Immature natural killer cell (primary cell): ENCODE results near the gene PATJ. TPM values are rescaled to one million over a fixed set of nuclear protein-coding genes. Genes with fewer than 3 reads are reported as not detected.

Experiments used
- DNase-seq, 3 donors: peaks; one replicate each; pipeline ENCODE4 v3.0.0; 2022; ENCODE audit warnings: mixed read lengths in 1 of 3
- H3K27ac Mint-ChIP-seq, 6 donors: one replicate each; pipeline ENCODE4 v1.8.0; 2020; ENCODE audit warnings: mixed read lengths in 6 of 6, mild to moderate bottlenecking in 5 of 6, inconsistent platforms in 4 of 6, moderate library complexity in 3 of 6
- H3K27me3 Mint-ChIP-seq, 3 donors: one replicate each; pipeline ENCODE4 v1.8.0; 2020 to 2021; ENCODE audit warnings: low read depth in 3 of 3, mild to moderate bottlenecking in 3 of 3, mixed read lengths in 3 of 3, moderate library complexity in 3 of 3, inconsistent platforms in 1 of 3
- H3K36me3 Mint-ChIP-seq, 3 donors: one replicate each; pipeline ENCODE4 v1.8.0; 2020; ENCODE audit warnings: mixed read lengths in 3 of 3, inconsistent platforms in 2 of 3, mild to moderate bottlenecking in 2 of 3
- H3K4me1 Mint-ChIP-seq, 2 donors: one replicate each; pipeline ENCODE4 v1.8.0; 2020; ENCODE audit warnings: inconsistent platforms in 2 of 2, mild to moderate bottlenecking in 2 of 2, mixed read lengths in 2 of 2, moderate library complexity in 1 of 2
- H3K4me3 Mint-ChIP-seq, 5 donors: one replicate each; pipeline ENCODE4 v1.8.0; 2020; ENCODE audit warnings: mild to moderate bottlenecking in 5 of 5, mixed read lengths in 5 of 5, inconsistent platforms in 3 of 5, moderate library complexity in 3 of 5
- H3K9me3 Mint-ChIP-seq, 6 donors: one replicate each; pipeline ENCODE4 v1.8.0; 2020; ENCODE audit warnings: mild to moderate bottlenecking in 6 of 6, mixed read lengths in 6 of 6, inconsistent platforms in 4 of 6, moderate library complexity in 3 of 6
- polyA plus RNA-seq, 3 donors: library from polyadenylated mRNA; unstranded; fragments of 300-500 nt; fragmentation: Illumina TruSeq; gene quantifications; one replicate each; pipeline ENCODE4 v1.2.3, GENCODE V29; 2021

Gene PATJ
- polyA plus RNA-seq, 3 donors from 2014 or later, result 2.9 to 7.2 (median 5.9) TPM

DNA sequence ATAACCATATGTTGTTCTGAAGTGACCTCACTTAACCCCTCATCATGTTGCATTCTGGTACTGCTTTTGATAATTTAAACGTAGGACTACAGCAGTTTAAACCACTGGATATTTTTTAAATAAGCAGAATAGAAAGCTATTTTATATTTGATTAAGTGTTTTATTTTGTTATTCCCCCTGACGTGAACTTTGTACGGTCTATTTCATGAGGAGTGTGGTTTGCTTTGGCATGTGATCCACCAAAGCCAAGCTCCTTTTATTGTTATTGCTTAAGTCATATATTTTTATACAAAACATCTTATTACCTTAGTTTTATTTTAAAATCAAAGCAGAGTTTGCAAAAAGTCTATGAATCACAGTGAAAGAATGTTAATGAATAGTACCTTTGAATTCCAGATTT is 351.0 kb downstream of the PATJ start:
- no peak overlapping the region for H3K4me3 Mint-ChIP-seq
- H3K27ac Mint-ChIP-seq, result no peak overlapping the region
- no peaks in the 10 kb centered on the region for H3K4me1 Mint-ChIP-seq
- no peak for DNase-seq
- peaks cover 0 to 6% (median 1%) of the 10 kb centered on the region in 3 donors for H3K27me3 Mint-ChIP-seq
- peaks cover 0 to 7% (median 0%) of the 10 kb centered on the region in 3 donors for H3K36me3 Mint-ChIP-seq
- no peaks in the 10 kb centered on the region for H3K9me3 Mint-ChIP-seq

DNA sequence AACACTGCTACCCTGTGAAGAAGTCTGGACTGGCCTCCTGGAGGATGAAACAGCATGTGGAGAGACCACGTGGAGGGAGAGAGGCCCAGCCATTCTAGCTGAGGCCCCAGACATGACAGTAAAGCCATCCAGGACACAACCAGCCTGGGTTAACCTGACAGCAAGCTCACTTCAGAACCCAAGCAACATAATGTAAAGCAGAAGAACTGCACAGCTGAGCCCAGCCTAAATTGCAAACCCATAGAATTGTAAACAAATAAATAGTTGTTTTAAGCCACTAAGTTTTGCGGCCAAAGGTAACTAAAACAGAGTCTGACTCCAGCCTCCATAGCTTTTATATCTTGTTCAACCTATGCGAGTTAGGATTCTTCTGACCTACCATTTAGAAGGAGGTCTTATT is 355.2 kb downstream of the PATJ start:
- Mint-ChIP-seq H3K4me3 (no peak overlapping the region), H3K4me1 (no peaks in the 10 kb centered on the region), H3K36me3 (peaks cover 0 to 5% (median 5%) of the 10 kb centered on the region in 3 donors), H3K27me3 (peaks cover 0 to 7% (median 1%) of the 10 kb centered on the region in 3 donors), H3K27ac (no peak overlapping the region), H3K9me3 (no peaks in the 10 kb centered on the region)
- no peak for DNase-seq

DNA sequence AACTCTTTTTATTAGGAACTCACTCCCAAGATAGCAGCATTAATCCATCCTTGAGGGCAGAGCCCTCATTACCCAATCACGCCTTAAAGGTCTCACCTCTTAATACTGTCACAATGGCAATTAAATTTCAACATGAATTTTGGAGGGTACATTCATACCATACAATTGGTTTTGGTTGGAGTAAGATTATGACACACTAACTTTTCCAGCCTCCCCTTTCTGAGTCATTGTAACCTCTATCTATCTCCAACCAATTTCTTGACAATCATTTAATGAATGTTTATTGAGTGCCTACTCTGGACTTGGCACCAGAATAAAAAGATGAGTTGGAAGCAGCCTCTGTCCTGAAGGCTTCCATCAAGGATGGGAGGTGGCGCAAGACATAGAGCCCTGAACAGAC is 358.2 kb downstream of the PATJ start:
- H3K4me3 Mint-ChIP-seq, result no peak overlapping the region

DNA sequence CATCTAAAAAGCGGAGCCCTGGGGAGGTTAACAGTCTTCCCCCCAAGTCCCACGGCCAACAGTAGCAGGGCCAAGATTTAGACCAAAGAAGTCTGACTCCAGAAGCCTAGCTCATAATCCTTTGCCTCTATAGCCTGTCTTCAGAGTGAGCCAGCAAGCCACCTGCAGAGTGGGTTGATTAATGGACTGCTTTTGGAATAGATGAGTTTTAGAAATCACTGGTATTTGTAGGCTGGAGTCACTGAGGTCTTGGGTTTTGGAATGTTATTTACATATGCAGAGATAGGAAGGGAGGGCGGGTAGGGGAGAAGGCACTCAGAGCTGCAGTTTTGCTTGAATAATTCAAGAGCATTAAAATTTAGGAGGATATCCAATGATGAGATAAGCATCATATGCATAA is 361.6 kb downstream of the PATJ start:
- Mint-ChIP-seq H3K4me1 (no peaks in the 10 kb centered on the region), H3K36me3 (peaks cover 0 to 5% (median 0%) of the 10 kb centered on the region in 3 donors), H3K27ac (no peak overlapping the region), H3K9me3 (no peaks in the 10 kb centered on the region), H3K4me3 (no peak overlapping the region), H3K27me3 (peaks cover 0 to 2% (median 0%) of the 10 kb centered on the region in 3 donors)
- DNase-seq, result no peak

More for the DNA sequence above, 358.2 kb downstream of the PATJ start:
- Mint-ChIP-seq H3K36me3 (peaks cover 0 to 5% (median 3%) of the 10 kb centered on the region in 3 donors), H3K9me3 (no peaks in the 10 kb centered on the region), H3K4me1 (no peaks in the 10 kb centered on the region), H3K27me3 (peaks cover 0 to 7% (median 0%) of the 10 kb centered on the region in 3 donors), H3K27ac (no peak overlapping the region)
- no peak for DNase-seq

DNA sequence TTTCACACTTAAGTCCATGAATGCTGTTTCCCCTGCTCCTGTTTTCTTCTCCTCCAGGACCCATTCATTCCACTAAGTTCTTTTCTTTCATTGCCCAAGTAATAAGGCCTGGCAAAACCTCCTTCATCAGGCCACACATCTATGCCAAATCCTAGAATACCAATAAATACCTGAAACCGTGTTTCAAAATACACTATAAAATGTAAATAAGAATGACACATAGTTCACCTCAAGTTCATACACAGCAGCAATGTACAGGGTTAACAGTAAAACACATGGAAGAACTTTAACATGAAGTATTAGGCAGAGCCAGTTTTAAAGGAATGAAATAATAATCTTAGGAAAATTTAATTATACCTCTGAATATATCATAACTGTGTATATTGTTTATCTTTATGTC is 365.6 kb downstream of the PATJ start:
- Mint-ChIP-seq H3K4me3 (no peak overlapping the region), H3K4me1 (no peaks in the 10 kb centered on the region), H3K27ac (no peak overlapping the region), H3K27me3 (peaks cover 0 to 1% (median 0%) of the 10 kb centered on the region in 3 donors), H3K36me3 (no peaks in the 10 kb centered on the region), H3K9me3 (no peaks in the 10 kb centered on the region)
- DNase-seq, result no peak

DNA sequence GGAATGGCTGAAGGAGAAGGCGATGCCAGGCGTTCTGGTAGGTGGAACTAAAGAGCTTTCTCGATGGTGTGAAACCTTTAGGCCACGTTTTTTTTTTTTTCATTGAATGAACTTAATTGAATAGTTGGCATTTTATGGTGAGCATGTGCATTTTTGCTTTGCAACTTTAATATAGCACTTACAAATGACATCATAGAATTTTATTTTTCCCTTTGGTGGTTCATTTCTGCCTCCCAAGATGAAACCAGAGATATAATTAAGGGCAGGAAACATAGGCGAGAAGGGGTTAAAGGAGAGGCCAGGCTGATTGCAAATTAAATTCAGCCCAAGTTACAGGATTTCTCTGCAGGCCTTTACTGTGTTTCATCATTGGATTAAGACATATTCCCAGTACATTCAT is 366.8 kb downstream of the PATJ start:
- no peaks in the 10 kb centered on the region for H3K9me3 Mint-ChIP-seq
- H3K4me3 Mint-ChIP-seq, result no peak overlapping the region
- peaks cover 0 to 1% (median 0%) of the 10 kb centered on the region in 3 donors for H3K27me3 Mint-ChIP-seq
- H3K27ac Mint-ChIP-seq, result no peak overlapping the region
- H3K36me3 Mint-ChIP-seq, result peaks cover 0 to 3% (median 0%) of the 10 kb centered on the region in 3 donors
- no peaks in the 10 kb centered on the region for H3K4me1 Mint-ChIP-seq
- DNase-seq, result no peak

DNA sequence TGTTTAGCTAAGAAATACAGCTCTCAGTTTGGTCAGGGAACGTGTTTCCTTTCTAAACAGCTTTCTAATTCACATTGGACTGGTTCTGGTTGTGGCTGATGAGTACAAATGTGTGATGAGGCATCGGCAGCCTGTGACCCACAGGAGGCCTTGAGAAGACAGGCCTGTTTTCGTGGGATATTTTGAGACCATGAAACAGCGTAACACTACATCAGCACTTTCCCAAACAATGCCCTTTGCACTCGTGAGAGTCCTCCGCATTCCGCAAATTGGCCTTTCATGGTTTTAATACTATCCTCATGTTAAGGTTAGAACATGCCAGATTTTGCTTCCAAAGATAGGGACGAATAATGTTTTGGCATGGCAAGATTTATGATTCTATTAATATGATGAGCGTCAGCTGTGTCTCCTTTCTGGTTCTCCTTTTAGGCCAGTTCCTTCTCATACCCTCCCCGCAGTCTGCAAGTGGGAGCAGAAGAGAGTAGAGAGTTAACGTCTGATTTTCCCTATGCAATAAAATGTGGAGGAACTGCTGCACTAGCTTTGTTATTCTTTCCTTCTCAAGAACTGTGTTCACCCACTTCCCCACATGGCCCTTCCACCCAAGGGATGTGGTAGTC is 368.0 kb downstream of the PATJ start:
- H3K4me1 Mint-ChIP-seq, result no peaks in the 10 kb centered on the region
- H3K36me3 Mint-ChIP-seq, result peaks cover 0 to 9% (median 0%) of the 10 kb centered on the region in 3 donors
- no peak overlapping the region for H3K27ac Mint-ChIP-seq

DNA sequence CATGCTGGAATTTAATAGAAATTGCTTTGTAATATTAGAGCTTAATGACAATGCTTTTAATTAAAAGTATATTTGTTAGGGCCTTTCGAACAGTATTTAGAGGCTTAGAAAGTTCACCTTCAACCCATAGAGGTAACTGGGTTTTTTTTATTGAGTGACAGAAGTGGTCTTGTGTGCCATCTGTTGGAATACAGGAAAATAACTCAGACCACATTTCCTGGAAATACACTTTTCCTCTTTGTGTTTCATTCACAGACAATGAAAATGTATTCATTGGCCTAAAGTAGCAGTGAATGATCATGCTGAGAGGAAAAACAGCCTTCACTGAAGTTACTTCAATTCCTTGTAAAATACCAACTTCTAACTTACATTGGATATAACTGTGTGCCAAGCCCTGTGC is 368.8 kb downstream of the PATJ start:
- Mint-ChIP-seq H3K36me3 (peaks cover 0 to 10% (median under 1%) of the 10 kb centered on the region in 3 donors), H3K4me3 (no peak overlapping the region), H3K9me3 (no peaks in the 10 kb centered on the region), H3K4me1 (no peaks in the 10 kb centered on the region), H3K27me3 (peaks cover 0 to 1% (median under 1%) of the 10 kb centered on the region in 3 donors), H3K27ac (no peak overlapping the region)
- DNase-seq, result no peak

More for the DNA sequence above, 368.0 kb downstream of the PATJ start:
- Mint-ChIP-seq H3K27me3 (peaks cover 0 to 1% (median 0%) of the 10 kb centered on the region in 3 donors), H3K9me3 (no peaks in the 10 kb centered on the region), H3K4me3 (no peak overlapping the region)
- no peak for DNase-seq

DNA sequence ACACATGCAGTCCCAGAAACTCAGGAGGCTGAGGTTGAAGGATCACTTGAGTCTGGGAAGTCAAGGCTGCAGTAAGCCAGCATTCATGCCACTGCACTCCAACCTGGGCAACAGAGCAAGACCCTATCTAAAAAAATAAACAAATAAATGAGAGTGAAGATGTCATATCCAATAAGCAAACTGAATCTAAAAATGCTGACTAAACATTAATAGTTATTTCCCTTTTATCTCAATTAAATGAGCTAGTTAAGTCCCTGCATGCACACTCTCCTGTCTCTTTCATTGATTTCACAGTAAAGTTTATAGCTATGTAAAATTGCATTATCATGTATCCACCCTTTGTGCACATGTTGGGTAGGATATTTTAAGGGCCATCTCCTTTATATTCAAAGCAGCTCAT is 371.2 kb downstream of the PATJ start:
- Mint-ChIP-seq H3K4me3 (no peak overlapping the region), H3K4me1 (no peaks in the 10 kb centered on the region), H3K36me3 (peaks cover 4 to 24% (median 4%) of the 10 kb centered on the region in 3 donors), H3K9me3 (no peaks in the 10 kb centered on the region), H3K27me3 (peaks cover 0 to 2% (median 0%) of the 10 kb centered on the region in 3 donors), H3K27ac (no peak overlapping the region)
- no peak for DNase-seq

DNA sequence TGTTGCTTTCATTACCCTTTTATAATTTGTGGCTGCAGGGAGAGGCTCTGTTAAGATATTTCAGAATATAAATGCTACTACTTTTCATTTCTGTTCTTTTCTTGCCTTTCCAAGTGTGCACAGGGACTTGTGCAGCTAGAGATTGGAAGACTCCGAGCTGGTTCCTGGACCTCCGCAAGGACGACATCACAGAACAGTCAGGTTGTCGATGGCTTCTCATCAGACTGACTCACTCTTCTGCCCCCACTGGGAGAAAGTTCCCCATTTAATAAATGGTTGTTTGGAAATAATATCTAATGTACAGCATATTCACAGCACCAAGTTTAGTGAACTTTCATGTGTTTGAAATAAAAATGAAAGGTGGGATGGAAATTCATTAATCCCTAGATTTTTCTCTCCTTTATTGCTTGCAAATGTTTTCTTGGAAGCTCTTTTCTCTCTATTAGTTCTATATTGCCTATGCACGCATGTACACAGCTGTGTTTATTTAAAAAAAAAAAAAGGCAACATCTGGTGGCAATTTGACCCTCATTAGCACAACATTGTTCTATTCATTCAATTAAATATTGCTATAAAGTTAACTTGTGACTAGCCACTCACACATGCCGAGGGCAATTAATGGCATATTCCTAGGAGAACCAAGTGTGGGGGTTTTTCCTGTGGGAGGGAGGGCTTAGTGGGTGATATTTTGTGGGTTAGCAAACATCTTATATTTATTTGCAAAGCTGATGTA is 374.9 kb downstream of the PATJ start:
- peaks cover 0 to 2% (median 0%) of the 10 kb centered on the region in 3 donors for H3K27me3 Mint-ChIP-seq
- no peaks in the 10 kb centered on the region for H3K4me1 Mint-ChIP-seq
- peaks cover 4 to 24% (median 8%) of the 10 kb centered on the region in 3 donors for H3K36me3 Mint-ChIP-seq
- H3K9me3 Mint-ChIP-seq, result no peaks in the 10 kb centered on the region
- H3K4me3 Mint-ChIP-seq, result no peak overlapping the region
- H3K27ac Mint-ChIP-seq, result no peak overlapping the region
- DNase-seq, result no peak

DNA sequence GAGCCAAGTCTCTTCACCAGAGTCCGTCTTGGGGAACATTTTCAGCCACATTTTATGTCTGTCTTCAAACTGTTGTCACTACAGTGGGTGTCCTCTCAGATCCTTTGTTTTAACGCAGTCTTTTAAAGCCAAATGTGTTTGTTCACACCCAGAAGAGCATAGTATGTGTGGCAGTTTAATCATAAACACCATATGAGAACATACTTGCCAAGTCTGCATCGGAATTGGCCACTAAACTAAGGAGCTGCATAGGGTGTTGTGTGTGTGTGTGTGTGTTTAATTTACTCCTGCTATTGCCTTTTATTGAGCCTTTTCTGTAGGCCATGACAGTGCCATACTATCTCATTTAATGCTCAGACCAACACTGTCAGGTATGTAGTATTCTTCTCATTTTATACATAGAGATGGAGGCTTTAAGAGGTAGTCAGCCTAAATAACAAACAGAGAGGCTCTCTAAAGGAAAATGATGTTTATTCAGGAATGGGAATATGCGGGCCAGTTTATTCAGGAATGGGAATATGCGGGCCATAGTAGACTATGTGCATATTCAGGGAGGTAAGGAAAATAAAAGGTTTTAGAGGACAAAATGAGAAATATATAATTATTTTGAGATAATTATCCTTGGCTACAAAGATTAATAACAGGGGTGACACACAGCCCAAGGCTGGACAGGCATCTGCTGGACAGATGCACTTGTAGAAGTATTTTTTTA is 384.5 kb downstream of the PATJ start:
- peaks cover 0 to 15% (median 4%) of the 10 kb centered on the region in 3 donors for H3K36me3 Mint-ChIP-seq
- no peak overlapping the region for H3K27ac Mint-ChIP-seq
- DNase-seq, result no peak
- no peak overlapping the region for H3K4me3 Mint-ChIP-seq
- no peaks in the 10 kb centered on the region for H3K9me3 Mint-ChIP-seq
- no peaks in the 10 kb centered on the region for H3K27me3 Mint-ChIP-seq
- no peaks in the 10 kb centered on the region for H3K4me1 Mint-ChIP-seq

DNA sequence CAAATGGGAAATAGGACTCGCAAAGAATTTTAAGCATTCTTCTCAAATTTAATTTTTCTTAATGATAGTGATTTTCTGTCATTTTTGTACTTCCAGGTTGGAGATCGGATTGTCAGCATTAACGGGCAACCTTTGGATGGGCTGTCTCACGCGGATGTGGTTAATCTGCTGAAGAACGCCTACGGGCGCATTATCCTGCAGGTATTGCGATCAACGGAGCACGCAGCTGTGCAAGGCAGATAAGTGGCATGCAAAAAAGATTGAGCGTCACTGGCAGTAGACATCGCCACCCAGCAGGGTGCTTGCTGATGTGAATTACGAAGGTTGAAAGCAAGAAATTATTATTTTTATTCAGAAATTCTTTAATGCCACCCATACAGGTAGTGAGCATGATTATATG is 386.5 kb downstream of the PATJ start:
- no peaks in the 10 kb centered on the region for H3K4me1 Mint-ChIP-seq
- H3K27ac Mint-ChIP-seq, result no peak overlapping the region
- H3K4me3 Mint-ChIP-seq, result no peak overlapping the region
- H3K27me3 Mint-ChIP-seq, result no peaks in the 10 kb centered on the region
- no peak for DNase-seq
- H3K9me3 Mint-ChIP-seq, result no peaks in the 10 kb centered on the region
- peaks cover 0 to 15% (median 4%) of the 10 kb centered on the region in 3 donors for H3K36me3 Mint-ChIP-seq

DNA sequence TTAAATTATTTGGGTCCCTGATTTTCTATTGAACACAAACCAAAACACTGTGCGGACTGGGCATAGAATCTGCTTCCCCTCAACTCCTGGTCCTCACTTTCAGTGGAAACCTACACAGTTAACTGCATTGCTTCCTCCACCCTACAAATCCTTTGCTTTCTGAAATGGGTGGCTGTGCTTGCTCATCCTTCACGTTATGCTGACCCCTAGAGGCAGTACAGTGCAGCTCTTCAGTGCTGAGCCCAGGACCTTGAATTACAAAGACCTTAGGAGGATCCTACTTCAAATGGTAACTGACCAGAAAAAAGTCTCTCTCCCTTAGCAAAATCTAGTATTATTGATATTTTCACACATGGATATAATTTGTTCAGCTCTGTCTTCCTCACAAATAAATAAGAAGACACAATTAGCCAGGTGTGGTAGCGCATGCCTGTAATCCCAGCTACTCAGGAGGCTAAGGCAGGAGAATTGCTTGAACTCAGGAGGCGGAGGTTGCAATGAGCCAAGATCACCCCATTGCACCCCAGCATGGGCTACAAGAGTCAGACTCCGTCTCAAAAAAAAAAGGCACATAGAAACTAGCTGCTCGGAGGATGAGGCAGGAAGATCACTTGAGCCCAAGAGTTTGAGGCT is 388.9 kb downstream of the PATJ start:
- DNase-seq, result no peak
- H3K9me3 Mint-ChIP-seq, result no peaks in the 10 kb centered on the region
- H3K4me1 Mint-ChIP-seq, result no peaks in the 10 kb centered on the region
- no peak overlapping the region for H3K4me3 Mint-ChIP-seq
- H3K36me3 Mint-ChIP-seq, result peaks cover 0 to 15% (median 4%) of the 10 kb centered on the region in 3 donors
- peaks cover 0 to 2% (median 0%) of the 10 kb centered on the region in 3 donors for H3K27me3 Mint-ChIP-seq
- no peak overlapping the region for H3K27ac Mint-ChIP-seq
